Stimulated activated CD4-positive, alpha-beta T cell treated with anti-CD3 and anti-CD28 coated beads, Interleukin-12 subunit alpha, Interleukin-12 subunit beta, amount 100 ng/mL, for 24 hours (primary cell): ENCODE data around the gene CACNA1H.

Experiments
- DNase-seq, 2 experiments: peaks; one replicate each; pipeline ENCODE4 v3.0.0-alpha.2; 2020; ENCODE audit warnings: low read depth in 2 of 2

CACNA1H gene

GRCh38 chr16:1142911-1143310, 10.0 kb upstream of the CACNA1H start:
- DNase-seq = no peak

GRCh38 chr16:1143761-1144450, 9.0 kb upstream of the CACNA1H start:
- DNase-seq = no peak

- DNase-seq = no peak
These were observed 8.2 kb upstream of the CACNA1H start for GRCh38 chr16:1144476-1145382.

GRCh38 chr16:1145383-1146100, 7.4 kb upstream of the CACNA1H start:
- no peak for DNase-seq

GRCh38 chr16:1146409-1146808, 6.5 kb upstream of the CACNA1H start:
- peak in 1 of 2 experiments; percentile 6 for DNase-seq

GRCh38 chr16:1147027-1147426, 5.9 kb upstream of the CACNA1H start:
- DNase-seq = no peak

GRCh38 chr16:1149101-1149636, 3.7 kb upstream of the CACNA1H start:
- DNase-seq = no peak

- no peak for DNase-seq
These were observed 2.4 kb upstream of the CACNA1H start for GRCh38 chr16:1150511-1150982.

- DNase-seq = no peak
These were observed 1.3 kb upstream of the CACNA1H start for GRCh38 chr16:1151424-1152122.

- peak in 1 of 2 experiments; percentile 4 for DNase-seq
These were observed 725 bp upstream of the CACNA1H start for GRCh38 chr16:1152123-1152638.

GRCh38 chr16:1153480-1154160, 714 bp downstream of the CACNA1H start:
- no peak for DNase-seq

- no peak for DNase-seq
These were observed 1.5 kb downstream of the CACNA1H start for GRCh38 chr16:1154291-1154886.

GRCh38 chr16:1154887-1155331, 2.0 kb downstream of the CACNA1H start:
- no peak for DNase-seq

GRCh38 chr16:1155353-1156054, 2.6 kb downstream of the CACNA1H start:
- no peak for DNase-seq

- DNase-seq = no peak
These were observed 3.4 kb downstream of the CACNA1H start for GRCh38 chr16:1156055-1156982.

GRCh38 chr16:1156983-1157638, 4.2 kb downstream of the CACNA1H start:
- DNase-seq = no peak

GRCh38 chr16:1157639-1158455, 4.9 kb downstream of the CACNA1H start:
- no peak for DNase-seq
